ENCODE measurements around the gene CBX8. TPM values are rescaled to one million over a fixed set of nuclear protein-coding genes. Genes with fewer than 3 reads are reported as not detected.

CBX8 gene
- total and polyA plus RNA-seq, 2 of the 13 experiments (the other 11 are each of a cell fraction or from before 2014, with no cell fraction given), result 0.34 to 12.6 TPM

GRCh38 chr17:79808763-79809529 lies 12.1 kb upstream of the CBX8 start (continued):
- TF ChIP-seq PATZ1 (CRISPR knock-in tag; IDR thresholded peaks at IDR 0.05) (no peak), ZNF329 (CRISPR knock-in tag; IDR thresholded peaks at IDR 0.05; ENCODE audit: low read depth) (no peak), ZMAT5 (CRISPR knock-in tag; IDR thresholded peaks at IDR 0.05; ENCODE audit: borderline replicate concordance, low read depth) (no peak), ZNF747 (CRISPR knock-in tag; IDR thresholded peaks at IDR 0.05; ENCODE audit: borderline replicate concordance) (no peak), ZSCAN21 (CRISPR knock-in tag; IDR thresholded peaks at IDR 0.05; ENCODE audit: borderline replicate concordance) (peak; percentile 0; the same call in 1 of the 2 replicates), ZNF563 (CRISPR knock-in tag; IDR thresholded peaks at IDR 0.05) (peak; percentile 64; the same call in 1 of the 2 replicates), NCOA5 (CRISPR knock-in tag; IDR thresholded peaks at IDR 0.05) (no peak), ZBTB7B (CRISPR knock-in tag; IDR thresholded peaks at IDR 0.05) (peak; percentile 27; the same call in 1 of the 2 replicates), ELF4 (CRISPR knock-in tag; IDR thresholded peaks at IDR 0.05; ENCODE audit: borderline replicate concordance) (no peak), LBX2 (CRISPR knock-in tag; IDR thresholded peaks at IDR 0.05; ENCODE audit: borderline replicate concordance) (no peak), DMAP1 (CRISPR knock-in tag; IDR thresholded peaks at IDR 0.05) (no peak; the same call in 1 of the 2 replicates), UBTF (CRISPR knock-in tag; IDR thresholded peaks at IDR 0.05) (peak; percentile 44; the same call in 1 of the 2 replicates), RERE (CRISPR knock-in tag; IDR thresholded peaks at IDR 0.05; ENCODE audit: low read depth) (no peak), SRSF4 (IDR thresholded peaks at IDR 0.05; ENCODE audit: low read depth, low read length, poor library complexity, severe bottlenecking) (no peak)

All from HepG2 (cell line).